Stimulated activated CD8-positive, alpha-beta memory T cell treated with anti-CD3 and anti-CD28 coated beads, Interleukin-4, amount 100 ng/mL, for 1 hour (primary cell): Measurements from ENCODE around the gene KRTAP10-7.
"Not testable (repeated sequence)": the region's sequence is repeated elsewhere in the genome, so short reads cannot be mapped to it uniquely, and the experiment has no call there.

Source experiments
- DNase-seq, 2 donors: peaks; one replicate each; pipeline ENCODE4 v3.0.0-alpha.2; 2020; ENCODE audit warnings: low read depth in 2 of 2, low spot score in 1 of 2

KRTAP10-7 gene

GRCh38 chr21:44609193-44609592, 8.8 kb downstream of the KRTAP10-7 start:
- DNase-seq: no peak

GRCh38 chr21:44610157-44610843, 9.9 kb downstream of the KRTAP10-7 start:
- DNase-seq: not testable (repeated sequence)

- no peak for DNase-seq
Observed at GRCh38 chr21:44611551-44611950, 11.2 kb downstream of the KRTAP10-7 start.

GRCh38 chr21:44612029-44612486, 11.7 kb downstream of the KRTAP10-7 start, which contains the start of gene KRTAP10-8:
KRTAP10-8 (plus strand) TSS chr21:44612079; CDS start chr21:44612101, 22 bp downstream.
- DNase-seq: no peak

DNA sequence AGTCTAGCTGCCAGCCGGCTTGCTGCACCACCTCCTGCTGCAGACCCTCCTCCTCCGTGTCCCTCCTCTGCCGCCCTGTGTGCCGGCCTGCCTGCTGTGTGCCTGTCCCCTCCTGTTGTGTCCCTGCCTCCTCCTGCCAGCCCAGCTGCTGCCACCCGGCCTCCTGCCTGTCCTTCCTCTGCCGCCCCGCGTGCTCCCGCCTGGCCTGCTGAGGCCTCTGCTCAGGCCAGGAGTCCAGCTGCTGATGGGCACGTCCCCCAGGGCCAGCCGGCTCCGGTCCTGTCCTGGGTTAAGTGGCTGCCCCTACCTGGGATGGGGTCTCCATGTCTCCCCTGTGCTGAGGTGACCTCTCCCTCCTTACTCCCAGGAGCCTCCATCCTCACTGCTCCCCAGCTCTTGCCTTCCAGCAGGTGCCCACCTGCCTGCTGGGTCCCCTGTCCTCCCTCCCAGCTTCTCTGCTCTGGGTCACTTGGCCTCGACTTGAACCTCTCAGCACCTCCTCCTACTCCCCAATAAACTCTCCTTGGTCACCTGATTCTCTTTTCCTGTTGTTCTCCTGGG, 12.4 kb downstream of the KRTAP10-7 start:
- DNase-seq: no peak

- DNase-seq: no peak
Observed at GRCh38 chr21:44613386-44614155, 13.2 kb downstream of the KRTAP10-7 start.

- DNase-seq: no peak
Observed at GRCh38 chr21:44614161-44614631, 13.8 kb downstream of the KRTAP10-7 start.

DNA sequence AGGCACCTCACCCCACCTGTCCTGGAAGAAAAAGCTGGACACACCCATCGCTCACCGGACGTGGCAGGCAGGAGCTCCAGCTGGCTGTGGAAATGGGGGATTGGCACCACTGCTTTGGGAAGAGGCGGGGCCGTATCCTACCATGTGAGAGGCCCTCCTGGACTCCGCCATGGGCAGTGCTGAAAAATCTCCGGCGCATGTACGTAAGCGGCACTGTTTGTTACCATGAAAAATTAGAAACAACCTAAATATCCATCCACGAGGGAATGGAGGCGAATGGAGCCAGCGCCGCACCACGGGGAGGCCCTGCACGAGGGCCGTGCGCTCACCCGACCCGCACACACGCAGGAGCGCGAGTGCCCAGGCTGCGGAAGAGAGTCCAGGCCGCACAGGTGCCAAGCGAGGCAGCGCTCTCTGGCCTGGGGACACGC, 14.6 kb downstream of the KRTAP10-7 start:
- no peak for DNase-seq

DNA sequence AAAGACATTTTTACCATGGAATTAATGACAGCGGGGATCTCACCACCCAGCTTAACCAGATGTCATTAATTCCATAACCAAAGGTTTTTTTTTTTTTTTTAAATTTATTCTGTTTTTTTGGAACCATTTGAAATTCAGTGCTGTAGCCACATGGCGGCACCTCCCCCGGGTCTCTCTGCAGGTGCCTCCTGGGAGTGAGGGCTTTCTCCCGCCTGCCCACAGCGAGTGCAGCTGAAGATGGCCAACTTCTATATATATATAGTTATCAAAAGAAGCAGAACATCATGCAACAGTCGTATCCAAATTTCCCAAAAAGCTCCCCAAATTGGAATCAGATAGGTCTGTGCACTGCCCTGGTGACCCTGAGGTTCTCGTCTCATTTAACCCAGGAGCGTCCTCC, 15.1 kb downstream of the KRTAP10-7 start:
- no peak for DNase-seq

DNA sequence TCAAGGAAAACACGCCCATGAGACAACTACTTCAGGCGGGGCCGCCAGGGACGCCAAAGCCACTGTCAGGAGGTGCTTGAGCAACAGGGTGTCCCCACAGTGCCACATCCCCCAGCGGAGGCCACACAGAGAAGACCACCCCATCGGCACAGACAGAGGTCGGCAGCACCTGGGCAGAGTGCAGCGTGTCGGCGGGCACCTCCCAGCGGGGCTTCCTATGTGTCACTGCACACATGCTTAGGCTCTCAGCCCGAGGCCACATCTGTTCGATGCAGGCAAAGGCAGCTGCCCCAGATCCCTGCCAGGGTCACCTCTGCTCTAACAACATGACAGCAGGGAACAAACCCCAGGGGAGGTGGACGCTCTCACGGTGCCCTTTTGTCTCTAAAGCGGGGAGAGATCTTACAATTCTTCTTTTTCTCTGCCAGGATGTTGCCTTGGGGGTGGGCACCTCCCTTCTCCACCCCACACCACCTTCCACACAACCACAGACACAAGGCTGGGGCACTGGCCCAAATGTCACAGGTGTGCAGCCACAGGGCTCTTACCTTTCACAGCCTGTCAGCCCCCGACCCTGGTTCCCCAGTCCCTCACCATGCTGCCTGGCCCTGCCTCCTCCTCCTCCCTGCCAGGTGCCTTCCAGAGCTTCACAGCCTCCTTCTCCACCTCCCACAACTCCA, 15.7 kb downstream of the KRTAP10-7 start:
- DNase-seq: no peak

DNA sequence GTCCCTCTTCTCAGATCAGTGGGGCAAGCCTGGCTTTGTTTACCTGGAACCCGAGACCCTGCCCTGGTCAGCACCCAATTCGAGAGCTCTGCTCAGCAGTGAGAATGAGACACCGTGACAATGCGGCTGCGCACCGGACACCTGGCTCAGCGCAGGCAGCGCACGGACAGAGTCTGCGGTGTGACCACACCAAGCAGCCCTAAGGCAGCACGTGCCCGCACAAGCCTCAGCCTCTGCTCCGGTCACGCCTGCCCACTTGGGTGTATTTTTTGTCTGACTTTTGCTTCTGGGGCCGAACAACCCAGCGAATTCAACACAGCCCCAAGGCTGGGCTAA, 16.2 kb downstream of the KRTAP10-7 start:
- no peak for DNase-seq

DNA sequence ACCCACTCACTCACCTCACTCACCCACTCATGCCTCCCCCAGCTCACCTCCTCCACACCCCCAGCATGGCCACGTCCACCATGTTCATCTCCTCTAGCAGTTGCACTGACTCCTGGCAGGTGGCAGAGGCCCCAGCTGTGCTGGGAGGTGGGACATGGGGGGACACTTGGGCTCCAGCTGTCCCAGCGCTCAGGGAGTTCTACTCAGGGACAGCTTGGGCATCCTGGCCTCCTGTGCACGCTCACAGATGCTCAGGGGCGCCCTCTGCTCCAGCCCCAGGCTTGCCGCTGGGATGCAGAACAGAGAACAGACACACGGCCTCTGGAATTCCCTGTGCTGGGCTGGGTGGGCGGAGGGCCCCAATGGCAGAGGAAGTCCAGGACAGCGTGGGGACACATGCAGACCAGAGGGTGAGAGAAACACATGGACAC, 16.7 kb downstream of the KRTAP10-7 start:
- no peak for DNase-seq

GRCh38 chr21:44618504-44618903, 18.1 kb downstream of the KRTAP10-7 start:
- no peak for DNase-seq

GRCh38 chr21:44618909-44619308, 18.5 kb downstream of the KRTAP10-7 start:
- DNase-seq: peak in 1 of 2 donors; percentile 34

GRCh38 chr21:44619886-44620285, 19.5 kb downstream of the KRTAP10-7 start:
- DNase-seq: no peak

- no peak for DNase-seq
Observed at GRCh38 chr21:44623575-44623974, 23.2 kb downstream of the KRTAP10-7 start.

DNA sequence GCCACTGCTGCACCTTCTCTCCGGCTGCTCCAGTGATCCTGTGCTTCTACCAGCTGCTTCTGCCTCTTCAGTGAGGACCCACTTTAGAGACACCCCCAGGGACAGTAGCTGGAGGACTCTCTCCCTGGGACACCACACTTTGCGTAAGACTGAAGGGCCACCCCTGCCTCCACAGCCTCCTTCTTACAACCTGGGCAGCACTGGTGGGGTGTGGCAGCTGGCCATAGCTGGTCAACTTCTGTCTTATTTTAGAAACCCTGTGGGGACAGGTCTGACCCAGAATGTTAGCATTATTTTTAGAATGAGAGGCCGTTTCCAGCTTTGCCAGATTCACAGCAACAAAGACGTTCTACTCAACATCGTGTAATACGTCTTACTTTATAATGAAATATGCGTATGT, 25.4 kb downstream of the KRTAP10-7 start:
- DNase-seq: no peak

- DNase-seq: no peak
Observed at GRCh38 chr21:44626262-44626661, 25.9 kb downstream of the KRTAP10-7 start.

DNA sequence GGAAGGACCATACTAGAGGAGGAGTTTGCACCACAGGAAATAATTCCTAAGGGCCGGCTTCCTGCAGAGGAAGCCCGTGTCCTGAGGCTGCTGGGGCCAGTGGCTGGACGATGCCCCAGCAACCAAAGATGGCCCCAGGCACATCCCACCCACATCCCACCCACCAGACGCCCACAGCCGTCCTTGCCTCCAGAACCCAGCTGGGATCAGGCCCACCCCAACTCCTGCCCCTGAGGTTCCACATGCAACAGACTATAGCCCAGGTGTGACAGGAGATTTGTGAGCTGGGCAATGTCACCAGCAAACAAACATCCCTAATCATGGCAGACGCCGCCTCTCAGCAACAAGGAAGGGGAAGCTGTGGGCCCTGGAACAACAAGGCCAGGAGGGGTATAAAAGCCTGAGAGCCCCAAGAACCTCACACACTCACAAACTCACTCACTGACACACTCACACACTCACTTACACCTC, 26.3 kb downstream of the KRTAP10-7 start, which contains the start of gene KRTAP10-9:
KRTAP10-9 (plus strand) TSS at position 421 of the 471 bp plus-strand sequence. CDS start 79 bp downstream, outside the sequence.
- DNase-seq: no peak

- not testable (repeated sequence) for DNase-seq
Observed at GRCh38 chr21:44627181-44627822, 26.9 kb downstream of the KRTAP10-7 start.

GRCh38 chr21:44627831-44628233, 27.4 kb downstream of the KRTAP10-7 start:
- not testable (repeated sequence) for DNase-seq
